Type B pancreatic cell (in vitro differentiated cells): Measurements from ENCODE around the gene LIG1. TPM values are rescaled to one million over a fixed set of nuclear protein-coding genes. Genes with fewer than 3 reads are reported as not detected.

Experiments
- DNase-seq: peaks from one replicate; pipeline ENCODE4 v3.0.0; 2021; ENCODE audit warnings: mixed read lengths; ENCODE audit not compliant: unreplicated experiment; ENCODE audit errors: extremely low spot score
- H3K27ac Mint-ChIP-seq: 2 replicates; pipeline ENCODE4 v1.8.0; 2021; ENCODE audit warnings: mild to moderate bottlenecking, mixed read lengths
- H3K27me3 Mint-ChIP-seq: 2 replicates; pipeline ENCODE4 v1.8.0; 2021; ENCODE audit warnings: mixed read lengths
- H3K36me3 Mint-ChIP-seq: 2 replicates; pipeline ENCODE4 v1.8.0; 2021; ENCODE audit warnings: mixed read lengths
- H3K4me1 Mint-ChIP-seq: one replicate; pipeline ENCODE4 v1.8.0; 2021; ENCODE audit warnings: mixed read lengths; ENCODE audit not compliant: unreplicated experiment
- H3K4me3 Mint-ChIP-seq: 2 replicates; pipeline ENCODE4 v1.8.0; 2021; ENCODE audit warnings: mild to moderate bottlenecking, mixed read lengths
- H3K9me3 Mint-ChIP-seq: 2 replicates; pipeline ENCODE4 v1.8.0; 2021; ENCODE audit warnings: mixed read lengths
- CTCF ChIP-seq: fragments of 200-600 bp; sonication (generic); conservative IDR thresholded peaks from 2 replicates; pipeline ENCODE4 v1.5.0; 2021; ENCODE audit warnings: antibody characterized with exemption, mild to moderate bottlenecking
- total RNA-seq: library from RNA; stranded (reverse); gene quantifications from 2 replicates; pipeline ENCODE4 v1.2.1, GENCODE V29; 2021; ENCODE audit warnings: low replicate concordance

LIG1 gene
- total RNA-seq, 1 donor from 2014 or later, result 84.9 TPM

GRCh38 chr19:48175578-48175977, 5.4 kb upstream of the LIG1 start:
- no peak overlapping the region for H3K27ac Mint-ChIP-seq
- no peak for TF ChIP-seq CTCF
- H3K4me3 Mint-ChIP-seq, result no peak overlapping the region
- no peaks in the 10 kb centered on the region for H3K9me3 Mint-ChIP-seq
- peaks cover 8% of the 10 kb centered on the region for H3K4me1 Mint-ChIP-seq
- peaks cover 27% of the 10 kb centered on the region for H3K36me3 Mint-ChIP-seq
- no peak for DNase-seq
- H3K27me3 Mint-ChIP-seq, result no peaks in the 10 kb centered on the region

- Mint-ChIP-seq H3K27ac (no peak overlapping the region), H3K9me3 (no peaks in the 10 kb centered on the region), H3K36me3 (peaks cover 22% of the 10 kb centered on the region), H3K4me1 (peaks cover 8% of the 10 kb centered on the region), H3K27me3 (no peaks in the 10 kb centered on the region), H3K4me3 (no peak overlapping the region)
- DNase-seq, result no peak
- TF ChIP-seq CTCF, result no peak
These were observed 4.4 kb upstream of the LIG1 start for GRCh38 chr19:48174445-48175030.

GRCh38 chr19:48171710-48172109, 1.6 kb upstream of the LIG1 start:
- Mint-ChIP-seq H3K27ac (no peak overlapping the region), H3K36me3 (peaks cover 18% of the 10 kb centered on the region), H3K27me3 (no peaks in the 10 kb centered on the region), H3K4me1 (peaks cover 15% of the 10 kb centered on the region), H3K9me3 (no peaks in the 10 kb centered on the region), H3K4me3 (peak overlapping the region; percentile 99)
- no peak for DNase-seq
- TF ChIP-seq CTCF, result no peak

GRCh38 chr19:48170817-48171347, 738 bp upstream of the LIG1 start:
- H3K4me1 Mint-ChIP-seq, result peaks cover 15% of the 10 kb centered on the region
- DNase-seq, result no peak
- no peaks in the 10 kb centered on the region for H3K27me3 Mint-ChIP-seq
- no peak for TF ChIP-seq CTCF
- H3K9me3 Mint-ChIP-seq, result no peaks in the 10 kb centered on the region
- peak overlapping the region; percentile 96 for H3K27ac Mint-ChIP-seq
- H3K36me3 Mint-ChIP-seq, result peaks cover 18% of the 10 kb centered on the region
- H3K4me3 Mint-ChIP-seq, result peak overlapping the region; percentile 99

GRCh38 chr19:48169578-48169938, 586 bp downstream of the LIG1 start:
- DNase-seq, result peak; percentile 88
- Mint-ChIP-seq H3K9me3 (no peaks in the 10 kb centered on the region), H3K27ac (peak overlapping the region; percentile 96), H3K36me3 (peaks cover 8% of the 10 kb centered on the region), H3K27me3 (no peaks in the 10 kb centered on the region), H3K4me3 (peak overlapping the region; percentile 99), H3K4me1 (peaks cover 15% of the 10 kb centered on the region)
- no peak for TF ChIP-seq CTCF
